H1 (cell line): ENCODE results near the gene PLCB4. TPM values are rescaled to one million over a fixed set of nuclear protein-coding genes. Genes with fewer than 3 reads are reported as not detected.

Source experiments
- CREB1 ChIP-seq: IDR thresholded peaks from 2 replicates; pipeline ENCODE4 v1.6.1; 2012; ENCODE audit warnings: inconsistent platforms
- PHF8 ChIP-seq: fragments of 200-600 bp; sonication (generic); conservative IDR thresholded peaks from 2 replicates; pipeline ENCODE4 v1.7.1; 2012; ENCODE audit warnings: low read depth, mild to moderate bottlenecking, inconsistent platforms, low read length, moderate library complexity
- RNF2 ChIP-seq: fragments of 200-900, 300-1000 bp; sonication (generic); IDR thresholded peaks from 2 replicates; pipeline ENCODE4 v1.7.1; 2016; ENCODE audit warnings: borderline replicate concordance, low read depth, mild to moderate bottlenecking, antibody characterized with exemption, low read length; ENCODE audit not compliant: poor library complexity, severe bottlenecking; ENCODE audit errors: missing control alignments
- polyA plus RNA-seq, 7 experiments: library from polyadenylated mRNA; depleted of rRNA in 3 of 7; stranded (reverse) in 5 of 7; unstranded in 2 of 7; fragments of >200 nt in 5 of 7; fragments of 200-250 nt in 2 of 7; gene quantifications; 1 replicate in 5 of 7; 2 replicates in 1 of 7; 4 replicates in 1 of 7; pipeline versions ENCODE4 v1.2.1 to v1.2.3, GENCODE V29; 2011 to 2013; ENCODE audit warnings: missing spikeins in 2 of 7, mixed read lengths in 2 of 7
- total RNA-seq: library from RNA; stranded (reverse); fragmentation: NEBNext Ultra II Directional; extraction: Animal tissue kit (Norgen Biotek cat#: 25700); gene quantifications from 2 replicates; pipeline ENCODE4 v1.2.1, GENCODE V29; 2021
- TF ChIP-seq, protein P1 (sequence below): fragments of 300-600 bp; sonication (generic); IDR thresholded peaks from 2 replicates; pipeline ENCODE4 v1.7.1; 2012; ENCODE audit warnings: low read length, moderate library complexity, mild to moderate bottlenecking, inconsistent platforms; ENCODE audit not compliant: insufficient replicate concordance
- TF ChIP-seq, protein P2 (sequence below): IDR thresholded peaks from 2 replicates; pipeline ENCODE4 v1.6.1; 2012; ENCODE audit warnings: low read length, inconsistent platforms

The PLCB4 gene
- total and polyA plus RNA-seq, 2 of the 8 experiments (the other 6 are each of a cell fraction or from before 2014, with no cell fraction given), result 3.2 to 14.1 TPM

DNA sequence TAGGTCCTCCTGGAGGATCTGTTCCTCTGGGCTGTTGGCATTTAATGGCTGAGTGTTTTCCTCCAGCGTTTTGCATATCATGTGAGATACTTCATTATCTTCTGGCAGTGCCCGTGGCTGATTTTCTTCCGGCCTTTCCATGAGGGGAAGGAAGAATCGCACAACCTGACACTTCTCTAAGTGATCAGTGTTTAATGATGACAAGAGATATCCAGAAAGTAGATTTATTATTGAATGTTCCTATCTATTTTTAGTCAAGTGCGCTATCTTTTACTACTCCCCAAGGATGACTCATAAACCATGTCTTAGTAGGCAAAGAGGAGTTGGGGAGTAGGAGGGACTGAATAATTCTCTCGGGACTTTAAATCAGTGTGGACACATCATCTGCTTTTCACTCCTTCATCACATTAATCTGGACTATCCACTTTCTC lies 149.7 kb downstream of the PLCB4 start (continued):
- TF ChIP-seq, protein P1, sequence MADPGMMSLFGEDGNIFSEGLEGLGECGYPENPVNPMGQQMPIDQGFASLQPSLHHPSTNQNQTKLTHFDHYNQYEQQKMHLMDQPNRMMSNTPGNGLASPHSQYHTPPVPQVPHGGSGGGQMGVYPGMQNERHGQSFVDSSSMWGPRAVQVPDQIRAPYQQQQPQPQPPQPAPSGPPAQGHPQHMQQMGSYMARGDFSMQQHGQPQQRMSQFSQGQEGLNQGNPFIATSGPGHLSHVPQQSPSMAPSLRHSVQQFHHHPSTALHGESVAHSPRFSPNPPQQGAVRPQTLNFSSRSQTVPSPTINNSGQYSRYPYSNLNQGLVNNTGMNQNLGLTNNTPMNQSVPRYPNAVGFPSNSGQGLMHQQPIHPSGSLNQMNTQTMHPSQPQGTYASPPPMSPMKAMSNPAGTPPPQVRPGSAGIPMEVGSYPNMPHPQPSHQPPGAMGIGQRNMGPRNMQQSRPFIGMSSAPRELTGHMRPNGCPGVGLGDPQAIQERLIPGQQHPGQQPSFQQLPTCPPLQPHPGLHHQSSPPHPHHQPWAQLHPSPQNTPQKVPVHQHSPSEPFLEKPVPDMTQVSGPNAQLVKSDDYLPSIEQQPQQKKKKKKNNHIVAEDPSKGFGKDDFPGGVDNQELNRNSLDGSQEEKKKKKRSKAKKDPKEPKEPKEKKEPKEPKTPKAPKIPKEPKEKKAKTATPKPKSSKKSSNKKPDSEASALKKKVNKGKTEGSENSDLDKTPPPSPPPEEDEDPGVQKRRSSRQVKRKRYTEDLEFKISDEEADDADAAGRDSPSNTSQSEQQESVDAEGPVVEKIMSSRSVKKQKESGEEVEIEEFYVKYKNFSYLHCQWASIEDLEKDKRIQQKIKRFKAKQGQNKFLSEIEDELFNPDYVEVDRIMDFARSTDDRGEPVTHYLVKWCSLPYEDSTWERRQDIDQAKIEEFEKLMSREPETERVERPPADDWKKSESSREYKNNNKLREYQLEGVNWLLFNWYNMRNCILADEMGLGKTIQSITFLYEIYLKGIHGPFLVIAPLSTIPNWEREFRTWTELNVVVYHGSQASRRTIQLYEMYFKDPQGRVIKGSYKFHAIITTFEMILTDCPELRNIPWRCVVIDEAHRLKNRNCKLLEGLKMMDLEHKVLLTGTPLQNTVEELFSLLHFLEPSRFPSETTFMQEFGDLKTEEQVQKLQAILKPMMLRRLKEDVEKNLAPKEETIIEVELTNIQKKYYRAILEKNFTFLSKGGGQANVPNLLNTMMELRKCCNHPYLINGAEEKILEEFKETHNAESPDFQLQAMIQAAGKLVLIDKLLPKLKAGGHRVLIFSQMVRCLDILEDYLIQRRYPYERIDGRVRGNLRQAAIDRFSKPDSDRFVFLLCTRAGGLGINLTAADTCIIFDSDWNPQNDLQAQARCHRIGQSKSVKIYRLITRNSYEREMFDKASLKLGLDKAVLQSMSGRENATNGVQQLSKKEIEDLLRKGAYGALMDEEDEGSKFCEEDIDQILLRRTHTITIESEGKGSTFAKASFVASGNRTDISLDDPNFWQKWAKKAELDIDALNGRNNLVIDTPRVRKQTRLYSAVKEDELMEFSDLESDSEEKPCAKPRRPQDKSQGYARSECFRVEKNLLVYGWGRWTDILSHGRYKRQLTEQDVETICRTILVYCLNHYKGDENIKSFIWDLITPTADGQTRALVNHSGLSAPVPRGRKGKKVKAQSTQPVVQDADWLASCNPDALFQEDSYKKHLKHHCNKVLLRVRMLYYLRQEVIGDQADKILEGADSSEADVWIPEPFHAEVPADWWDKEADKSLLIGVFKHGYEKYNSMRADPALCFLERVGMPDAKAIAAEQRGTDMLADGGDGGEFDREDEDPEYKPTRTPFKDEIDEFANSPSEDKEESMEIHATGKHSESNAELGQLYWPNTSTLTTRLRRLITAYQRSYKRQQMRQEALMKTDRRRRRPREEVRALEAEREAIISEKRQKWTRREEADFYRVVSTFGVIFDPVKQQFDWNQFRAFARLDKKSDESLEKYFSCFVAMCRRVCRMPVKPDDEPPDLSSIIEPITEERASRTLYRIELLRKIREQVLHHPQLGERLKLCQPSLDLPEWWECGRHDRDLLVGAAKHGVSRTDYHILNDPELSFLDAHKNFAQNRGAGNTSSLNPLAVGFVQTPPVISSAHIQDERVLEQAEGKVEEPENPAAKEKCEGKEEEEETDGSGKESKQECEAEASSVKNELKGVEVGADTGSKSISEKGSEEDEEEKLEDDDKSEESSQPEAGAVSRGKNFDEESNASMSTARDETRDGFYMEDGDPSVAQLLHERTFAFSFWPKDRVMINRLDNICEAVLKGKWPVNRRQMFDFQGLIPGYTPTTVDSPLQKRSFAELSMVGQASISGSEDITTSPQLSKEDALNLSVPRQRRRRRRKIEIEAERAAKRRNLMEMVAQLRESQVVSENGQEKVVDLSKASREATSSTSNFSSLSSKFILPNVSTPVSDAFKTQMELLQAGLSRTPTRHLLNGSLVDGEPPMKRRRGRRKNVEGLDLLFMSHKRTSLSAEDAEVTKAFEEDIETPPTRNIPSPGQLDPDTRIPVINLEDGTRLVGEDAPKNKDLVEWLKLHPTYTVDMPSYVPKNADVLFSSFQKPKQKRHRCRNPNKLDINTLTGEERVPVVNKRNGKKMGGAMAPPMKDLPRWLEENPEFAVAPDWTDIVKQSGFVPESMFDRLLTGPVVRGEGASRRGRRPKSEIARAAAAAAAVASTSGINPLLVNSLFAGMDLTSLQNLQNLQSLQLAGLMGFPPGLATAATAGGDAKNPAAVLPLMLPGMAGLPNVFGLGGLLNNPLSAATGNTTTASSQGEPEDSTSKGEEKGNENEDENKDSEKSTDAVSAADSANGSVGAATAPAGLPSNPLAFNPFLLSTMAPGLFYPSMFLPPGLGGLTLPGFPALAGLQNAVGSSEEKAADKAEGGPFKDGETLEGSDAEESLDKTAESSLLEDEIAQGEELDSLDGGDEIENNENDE, result no peak
- TF ChIP-seq CREB1, result no peak
- no peak for TF ChIP-seq RNF2
- TF ChIP-seq PHF8, result no peak
- TF ChIP-seq, protein P2, sequence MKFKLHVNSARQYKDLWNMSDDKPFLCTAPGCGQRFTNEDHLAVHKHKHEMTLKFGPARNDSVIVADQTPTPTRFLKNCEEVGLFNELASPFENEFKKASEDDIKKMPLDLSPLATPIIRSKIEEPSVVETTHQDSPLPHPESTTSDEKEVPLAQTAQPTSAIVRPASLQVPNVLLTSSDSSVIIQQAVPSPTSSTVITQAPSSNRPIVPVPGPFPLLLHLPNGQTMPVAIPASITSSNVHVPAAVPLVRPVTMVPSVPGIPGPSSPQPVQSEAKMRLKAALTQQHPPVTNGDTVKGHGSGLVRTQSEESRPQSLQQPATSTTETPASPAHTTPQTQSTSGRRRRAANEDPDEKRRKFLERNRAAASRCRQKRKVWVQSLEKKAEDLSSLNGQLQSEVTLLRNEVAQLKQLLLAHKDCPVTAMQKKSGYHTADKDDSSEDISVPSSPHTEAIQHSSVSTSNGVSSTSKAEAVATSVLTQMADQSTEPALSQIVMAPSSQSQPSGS, result no peak
